SK-N-SH (cell line): ENCODE data around the gene CUL1.

Experiments
- CTCF ChIP-seq: fragments of 200-600 bp; sonication (generic); IDR thresholded peaks from 2 replicates; pipeline ENCODE4 v1.6.1; 2017; ENCODE audit warnings: antibody characterized with exemption, mild to moderate bottlenecking, moderate library complexity
- ELF1 ChIP-seq: IDR thresholded peaks from 2 replicates; pipeline ENCODE4 v1.4.0; 2012
- SMC3 ChIP-seq: IDR thresholded peaks from 2 replicates; pipeline ENCODE4 v1.6.1; 2012; ENCODE audit warnings: low read depth, low read length, improper control_type of control experiment
- TEAD4 ChIP-seq: IDR thresholded peaks from 2 replicates; pipeline ENCODE4 v1.4.0; 2012; ENCODE audit warnings: mild to moderate bottlenecking, borderline replicate concordance; ENCODE audit not compliant: insufficient read depth
- YY1 ChIP-seq: IDR thresholded peaks from 2 replicates; pipeline ENCODE4 v1.4.0; 2012; ENCODE audit warnings: low read depth, mild to moderate bottlenecking

GRCh38 chr7:148676291-148676690, 22.4 kb upstream of the CUL1 start:
- TF ChIP-seq YY1 (no peak), TEAD4 (no peak), CTCF (no peak), ELF1 (no peak), SMC3 (no peak)
